Transverse colon (tissue), 4 donors: ENCODE measurements around the gene ZFP57.

Experiments used
- CTCF ChIP-seq, 5 experiments: fragments of 200-600 bp in 3 of 5; fragments of 450-650 bp in 2 of 5; sonication (generic) in 3 of 5; IDR thresholded peaks; 1 replicate in 2 of 5; 2 replicates in 3 of 5; pipeline ENCODE4 v1.5.1; 2016 to 2017; ENCODE audit warnings: antibody characterized with exemption in 5 of 5, inconsistent platforms in 3 of 5, mild to moderate bottlenecking in 2 of 5, moderate library complexity in 1 of 5
- EP300 ChIP-seq: sonication (generic); formaldehyde crosslinking; IDR thresholded peaks from one replicate; pipeline ENCODE4 v1.6.1; 2017; ENCODE audit warnings: antibody characterized with exemption, low read depth
- POLR2AphosphoS5 ChIP-seq, 3 donors: sonication (generic); formaldehyde crosslinking; IDR thresholded peaks; one replicate each; pipeline ENCODE4 v1.6.1; 2016; ENCODE audit warnings: antibody characterized with exemption in 3 of 3

DNA sequence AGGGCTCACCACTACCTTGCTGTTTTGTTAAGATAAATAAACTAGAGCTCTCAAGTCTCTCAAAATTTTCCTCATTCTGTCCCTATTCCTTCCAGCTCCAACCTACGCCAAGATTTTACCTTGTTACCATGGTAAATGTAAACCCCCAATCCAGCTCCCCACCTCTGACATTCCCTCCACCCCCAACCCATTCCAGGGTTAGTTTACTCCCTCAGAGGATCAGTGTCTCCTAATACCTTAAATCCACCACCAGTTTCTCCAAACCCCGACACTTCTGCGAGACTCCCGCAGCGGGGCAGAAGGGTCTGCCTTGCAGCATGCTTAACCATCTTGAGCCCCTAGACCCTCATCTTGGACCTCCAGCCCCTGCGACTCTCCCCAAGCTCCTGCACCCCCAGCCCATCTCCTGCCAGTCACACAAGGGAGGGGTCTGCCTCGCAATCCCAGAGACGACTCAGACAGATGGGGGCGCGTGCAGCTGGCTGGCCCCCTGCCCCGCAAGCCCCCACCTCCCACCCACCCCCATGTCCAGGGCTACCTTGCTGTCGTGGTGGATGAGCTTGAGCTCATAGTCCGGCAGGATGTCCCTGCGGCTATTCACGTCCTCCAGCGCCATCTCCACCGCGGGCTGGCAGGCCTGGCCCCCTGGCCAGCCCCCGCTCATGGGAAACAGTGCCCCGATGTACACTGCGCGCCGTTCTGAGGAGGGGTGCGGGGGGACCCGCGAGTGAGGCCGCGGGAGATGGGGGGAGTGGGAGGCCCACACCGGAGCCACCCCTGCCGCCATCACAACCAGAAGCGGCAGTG, 53.8 kb downstream of the ZFP57 start:
- TF ChIP-seq CTCF (IDR thresholded peaks at IDR 0.05) (no peak), POLR2AphosphoS5 (IDR thresholded peaks at IDR 0.05) (no peak), EP300 (no peak)
